ENCODE data around the gene GNS.
"Not testable (repeated sequence)": the region's sequence is repeated elsewhere in the genome, so short reads cannot be mapped to it uniquely, and the experiment has no call there.

DNA sequence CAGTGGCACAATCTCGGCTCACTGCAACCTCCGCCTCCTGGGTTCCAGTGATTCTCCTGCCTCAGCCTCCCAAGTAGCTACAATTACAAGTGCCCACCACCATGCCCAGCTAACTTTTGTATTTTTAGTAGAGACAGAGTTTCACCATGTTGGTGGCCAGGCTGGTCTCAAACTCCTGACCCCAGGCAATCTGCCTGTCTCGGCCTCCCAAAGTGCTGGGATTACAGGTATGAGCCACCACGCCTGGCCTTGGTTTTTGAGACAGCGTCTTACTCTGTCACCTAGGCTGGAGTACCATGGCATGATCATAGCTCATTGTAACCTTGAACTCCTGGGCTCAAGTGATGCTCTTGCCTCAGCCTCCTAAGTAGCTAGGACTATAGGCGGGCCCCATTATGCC lies 69.0 kb downstream of the GNS start:
- not testable (repeated sequence) for TF ChIP-seq POLR2A (IDR thresholded peaks at IDR 0.05; ENCODE audit: low read length); JUN (IDR thresholded peaks at IDR 0.05); PBX3 (IDR thresholded peaks at IDR 0.05)

Measured in A549 (cell line).